C1 segment of cervical spinal cord (tissue), 14 donors: ENCODE measurements around the gene PLPP4.
A peak's percentile ranks its signal among the peaks of the same experiment; 100 is the strongest.

ENCODE experiments used
- DNase-seq, 14 donors: peaks; one replicate each; lab custom pipeline; 2025; lab: John Stamatoyannopoulos, UW

Gene PLPP4

DNA sequence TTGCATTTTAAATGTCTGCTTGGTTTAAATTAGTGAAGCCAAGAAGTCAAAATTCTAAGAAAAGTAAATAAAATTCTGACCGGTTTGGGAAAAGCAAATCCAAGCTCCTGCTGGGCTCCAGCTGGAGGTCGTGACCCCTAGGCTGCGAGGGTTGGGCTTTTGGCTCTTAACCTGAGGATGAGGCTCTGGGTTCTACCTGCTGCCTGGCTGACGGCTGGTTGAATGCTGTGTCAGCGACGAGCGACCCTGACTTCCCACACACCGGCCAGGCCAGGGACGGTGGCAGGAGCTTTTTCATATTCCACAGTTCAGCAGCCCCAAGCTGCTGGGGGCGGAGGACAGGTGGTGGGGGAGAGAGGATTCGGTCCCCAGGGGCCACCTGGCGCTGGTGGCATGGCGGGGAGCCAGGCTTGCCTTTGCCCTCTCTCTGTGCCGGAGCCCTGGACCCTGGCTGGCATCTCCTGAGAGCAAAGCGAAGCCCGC is 843 bp upstream of the PLPP4 start:
- no peak for DNase-seq

DNA sequence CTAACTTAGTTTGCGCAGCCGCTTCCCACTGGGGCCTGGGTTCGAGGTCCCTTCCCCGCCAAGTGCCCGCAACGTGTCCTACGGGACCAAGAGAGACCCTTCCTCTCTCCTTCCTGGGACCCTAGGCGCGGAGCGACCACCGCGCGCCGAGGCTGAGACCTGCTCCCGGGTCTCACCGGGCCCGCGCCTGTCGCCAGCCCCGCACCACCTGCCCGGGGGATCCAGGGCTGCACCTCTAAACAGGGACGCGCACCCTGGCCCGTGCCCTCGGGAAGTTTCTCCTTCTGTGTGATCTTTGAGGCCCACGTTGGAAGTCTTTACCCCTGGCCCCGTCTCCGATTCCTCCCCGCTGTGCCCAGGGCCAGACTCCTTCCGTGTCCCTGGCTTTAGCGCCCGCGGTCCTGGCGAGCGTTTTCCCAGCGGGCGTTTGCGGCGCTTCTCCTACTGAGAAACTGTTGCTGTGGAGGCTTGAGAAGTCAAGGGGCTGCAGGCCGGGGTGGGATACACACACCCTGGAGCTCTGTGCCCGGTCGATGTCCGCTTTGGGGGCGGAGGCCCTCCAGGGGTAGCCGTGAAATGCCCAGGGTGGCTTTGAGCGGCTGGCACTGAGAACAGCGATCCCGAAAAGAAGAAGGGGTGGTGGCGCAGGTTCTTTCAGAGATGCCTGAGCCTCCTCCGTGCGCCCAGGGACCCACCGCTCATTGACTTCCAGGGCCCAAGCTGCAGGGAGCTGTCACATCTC is 575 bp downstream of the PLPP4 start:
- DNase-seq, result peak in 1 of 14 donors; percentile 23

DNA sequence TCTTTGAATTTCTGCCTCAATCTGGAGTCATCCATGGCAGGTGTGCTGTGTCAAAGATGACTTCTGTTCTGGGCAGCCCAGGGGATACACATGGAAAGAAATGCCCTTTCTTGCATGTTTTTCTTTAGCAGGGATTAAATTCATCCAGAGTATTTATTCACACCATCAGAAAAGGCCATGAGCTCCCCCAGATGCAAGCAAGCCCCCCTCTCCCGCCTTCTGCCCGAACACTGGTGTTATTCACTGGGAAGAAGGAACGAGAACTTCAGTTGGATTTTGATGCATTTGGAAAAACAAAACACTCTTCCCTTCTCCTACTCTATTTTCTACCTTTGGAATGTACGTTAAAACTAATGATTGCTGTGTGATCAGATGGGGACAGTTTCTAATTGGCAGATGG is 1.4 kb downstream of the PLPP4 start:
- no peak for DNase-seq

DNA sequence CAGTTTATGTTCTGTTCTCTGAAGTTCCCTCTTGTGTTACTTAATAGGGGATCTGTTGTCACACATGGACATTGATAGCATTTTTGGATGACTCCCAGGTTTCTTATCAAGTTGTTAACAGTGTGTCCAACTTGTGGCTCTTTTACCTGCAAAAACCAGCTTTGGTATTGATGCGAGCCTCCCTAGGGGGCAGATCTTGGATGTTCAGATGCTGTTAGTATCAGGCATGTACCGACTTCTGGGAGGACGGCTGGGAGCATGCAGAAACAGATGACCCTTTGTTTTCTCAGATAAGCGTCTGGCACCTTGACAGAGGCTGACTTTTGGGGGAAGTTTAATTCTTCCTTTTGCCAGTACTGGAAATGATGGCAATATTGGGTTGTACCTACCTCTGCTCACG is 2.2 kb downstream of the PLPP4 start:
- peak in 5 of 14 donors; percentile 24 to 41 (median 33) for DNase-seq

DNA sequence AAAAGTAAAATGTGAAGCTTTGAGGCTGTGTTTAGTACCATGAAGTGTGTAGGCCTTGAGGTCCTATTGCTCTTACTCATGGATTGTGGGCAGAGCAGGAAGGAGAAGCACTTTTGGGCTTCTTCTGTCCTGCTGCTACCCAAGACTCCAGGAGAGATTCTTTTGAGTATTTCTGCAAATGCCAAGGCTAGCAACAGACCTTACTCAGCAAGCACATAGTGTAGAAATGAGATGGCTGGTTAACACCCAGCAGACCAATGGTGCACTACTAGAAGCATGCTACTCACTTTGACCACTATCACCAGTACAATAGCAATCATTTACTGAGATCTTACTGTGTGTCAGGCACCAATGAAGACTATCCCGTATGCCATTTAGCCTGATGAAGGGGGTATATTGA is 3.2 kb downstream of the PLPP4 start:
- no peak for DNase-seq

DNA sequence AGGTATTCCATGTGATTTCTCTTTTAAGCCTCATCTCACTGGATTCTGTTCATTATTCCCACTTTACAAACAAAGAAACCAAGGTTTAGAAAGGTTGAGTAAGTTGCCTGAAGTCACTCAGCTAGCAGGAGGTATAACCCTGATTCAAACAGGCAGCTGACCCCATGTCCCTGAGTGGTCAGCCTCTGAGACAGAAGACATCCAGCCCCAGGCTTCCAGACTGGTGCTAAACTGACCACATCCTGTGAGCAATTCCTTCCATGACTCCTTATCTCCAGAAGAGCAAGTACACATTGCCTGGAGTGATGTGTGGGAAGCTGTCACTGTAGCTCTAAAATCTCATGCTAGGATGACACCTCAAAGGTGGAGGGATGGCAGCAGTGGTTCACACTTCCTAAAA is 3.7 kb downstream of the PLPP4 start:
- DNase-seq, result no peak

DNA sequence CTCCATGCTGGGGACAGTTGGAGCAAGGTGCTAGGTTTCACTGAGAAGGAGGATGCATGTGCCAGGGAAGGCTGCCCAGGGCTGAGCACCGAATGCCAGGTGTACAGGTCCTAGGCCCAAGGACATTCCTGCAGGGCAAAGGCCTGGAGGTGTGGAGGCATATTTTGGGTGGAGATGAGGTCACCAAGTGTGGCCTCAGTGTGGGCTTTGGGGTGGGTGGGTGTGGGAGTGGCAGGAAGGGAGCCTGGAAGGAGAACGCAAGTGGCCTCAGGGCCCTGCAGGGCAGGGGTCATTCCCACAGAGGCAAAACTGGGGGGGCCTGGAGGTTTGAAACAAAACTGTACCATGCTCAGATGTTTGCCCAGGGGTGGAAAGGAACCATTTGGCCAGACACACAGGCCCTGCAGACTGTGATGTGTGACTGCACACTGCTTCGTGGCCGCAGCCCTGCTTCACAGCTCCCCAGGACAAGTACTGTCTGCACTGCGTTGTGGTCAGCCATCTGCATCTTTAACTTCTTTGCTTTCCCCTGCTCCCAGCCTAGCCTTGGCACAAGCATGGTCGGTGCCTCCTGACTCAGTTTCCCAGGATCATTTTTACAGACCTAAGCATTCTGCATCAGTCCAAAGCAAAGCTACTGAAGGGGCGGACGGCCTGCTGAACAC is 5.1 kb downstream of the PLPP4 start:
- DNase-seq, result no peak

DNA sequence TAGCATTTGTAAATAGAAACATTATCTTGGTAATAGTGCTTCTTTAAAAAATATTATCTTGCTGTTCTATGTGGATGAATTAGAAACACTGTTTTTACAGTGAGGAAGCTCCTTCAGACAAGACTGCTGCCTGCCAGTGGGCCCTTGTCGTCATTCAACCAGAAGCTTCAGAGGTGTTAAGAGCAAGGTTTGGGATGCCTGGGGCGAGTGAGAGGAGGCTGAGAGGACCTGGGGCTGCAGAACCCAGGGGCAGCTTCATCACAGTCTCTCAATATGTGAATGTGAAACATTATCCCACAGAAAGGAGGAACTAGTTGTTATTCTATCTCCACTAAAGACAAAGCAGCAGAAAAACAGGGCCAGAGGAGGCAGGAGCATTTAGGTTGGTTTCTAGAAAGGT is 8.1 kb downstream of the PLPP4 start:
- no peak for DNase-seq

DNA sequence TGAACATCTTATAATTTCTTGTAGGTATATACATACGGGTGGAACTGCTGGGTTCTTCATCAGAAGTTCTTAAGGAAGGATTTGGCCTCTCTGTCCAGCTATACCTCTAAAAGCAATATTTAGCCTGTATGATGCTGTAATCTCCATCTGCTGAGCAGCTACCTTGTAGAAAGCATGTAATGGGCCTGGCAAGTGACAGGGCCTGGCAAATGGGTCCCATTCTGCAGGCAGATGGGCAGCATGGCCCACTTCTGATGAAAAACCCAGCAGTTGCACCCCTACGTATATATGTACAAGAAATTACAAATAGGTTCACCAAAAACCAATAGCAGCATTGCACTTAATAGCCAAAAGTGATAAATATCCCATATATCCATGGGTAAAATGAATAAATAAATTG is 9.0 kb downstream of the PLPP4 start:
- no peak for DNase-seq

DNA sequence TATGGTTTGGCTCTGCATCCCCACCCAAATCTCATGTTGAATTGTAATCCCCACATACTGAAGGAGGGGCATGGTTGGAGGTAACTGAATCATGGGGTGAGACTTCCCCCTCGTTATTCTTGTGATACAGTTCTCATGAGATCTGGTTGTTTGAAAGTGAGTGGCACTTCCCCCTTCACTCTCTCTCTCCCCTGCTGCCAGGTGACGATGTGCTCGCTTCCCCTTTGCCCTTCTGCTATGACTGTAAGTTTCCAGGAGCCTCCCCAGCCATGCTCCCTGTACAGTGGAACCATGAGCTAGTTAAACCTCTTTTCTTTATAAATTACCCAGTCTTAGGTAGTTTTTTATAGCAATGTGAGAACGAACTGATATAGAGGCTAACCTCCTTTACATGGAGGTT is 16.6 kb downstream of the PLPP4 start:
- DNase-seq, result no peak

DNA sequence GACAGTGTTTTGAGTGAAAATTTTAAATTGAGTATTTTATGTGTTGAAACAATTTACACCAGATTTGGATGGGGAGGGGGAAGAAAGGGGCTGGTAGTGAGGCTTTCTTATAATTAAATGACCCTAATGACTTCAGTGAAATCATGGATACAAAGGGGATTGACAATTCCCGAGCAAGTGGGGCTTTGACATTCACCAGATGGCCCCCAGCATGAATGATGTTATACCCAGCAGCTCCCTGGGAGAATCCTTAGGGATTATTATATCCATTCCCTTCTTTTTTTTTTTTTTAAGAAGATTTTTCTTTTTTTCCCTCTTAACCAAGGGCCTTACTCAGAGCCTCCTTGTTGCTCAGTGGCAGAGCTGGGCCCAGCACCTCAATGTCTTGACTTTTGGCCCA is 17.9 kb downstream of the PLPP4 start:
- DNase-seq, result no peak

DNA sequence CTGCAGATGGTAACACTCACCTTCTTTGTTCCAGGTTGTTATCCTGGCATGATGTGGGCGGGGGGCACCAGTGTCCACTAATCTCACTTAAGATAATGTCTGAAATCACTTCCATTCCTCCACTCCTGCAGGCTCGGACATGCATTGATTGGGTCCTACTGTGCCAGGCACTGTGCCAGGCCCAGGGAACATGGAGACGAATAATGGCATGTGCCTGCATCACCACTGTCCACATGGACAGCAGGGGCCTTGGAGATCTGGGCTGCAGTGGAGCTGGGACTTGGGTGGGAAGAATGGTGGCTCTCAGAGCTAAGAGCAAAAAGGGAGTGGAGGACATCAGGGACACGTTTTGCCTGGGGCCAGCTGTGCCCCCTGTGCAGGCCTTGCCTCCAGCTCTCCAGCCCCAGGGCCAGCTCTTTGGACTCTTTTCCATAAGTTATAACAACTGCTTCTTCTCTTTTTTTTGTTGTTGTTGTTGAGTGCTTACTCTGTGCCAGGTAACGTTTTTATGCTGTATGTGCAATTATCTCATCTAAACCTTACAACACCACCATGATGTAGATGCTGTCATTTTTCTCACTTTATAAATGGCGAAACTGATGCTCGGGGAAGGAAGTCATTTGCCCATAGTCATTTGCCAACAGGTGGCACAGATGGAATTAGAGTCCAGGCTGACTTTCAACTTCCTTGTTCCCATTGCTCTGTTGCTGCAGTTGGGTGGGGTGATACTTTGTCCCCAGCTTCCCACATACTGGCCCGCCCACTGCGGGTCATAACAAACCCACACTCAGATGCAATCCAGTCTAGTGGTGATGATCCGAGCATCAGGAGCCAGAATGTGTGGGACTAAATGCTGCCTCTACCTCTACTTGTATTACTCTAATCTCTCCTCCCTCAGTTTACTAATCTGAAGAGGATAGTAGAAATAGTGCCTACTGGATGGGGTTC is 19.1 kb downstream of the PLPP4 start:
- no peak for DNase-seq

DNA sequence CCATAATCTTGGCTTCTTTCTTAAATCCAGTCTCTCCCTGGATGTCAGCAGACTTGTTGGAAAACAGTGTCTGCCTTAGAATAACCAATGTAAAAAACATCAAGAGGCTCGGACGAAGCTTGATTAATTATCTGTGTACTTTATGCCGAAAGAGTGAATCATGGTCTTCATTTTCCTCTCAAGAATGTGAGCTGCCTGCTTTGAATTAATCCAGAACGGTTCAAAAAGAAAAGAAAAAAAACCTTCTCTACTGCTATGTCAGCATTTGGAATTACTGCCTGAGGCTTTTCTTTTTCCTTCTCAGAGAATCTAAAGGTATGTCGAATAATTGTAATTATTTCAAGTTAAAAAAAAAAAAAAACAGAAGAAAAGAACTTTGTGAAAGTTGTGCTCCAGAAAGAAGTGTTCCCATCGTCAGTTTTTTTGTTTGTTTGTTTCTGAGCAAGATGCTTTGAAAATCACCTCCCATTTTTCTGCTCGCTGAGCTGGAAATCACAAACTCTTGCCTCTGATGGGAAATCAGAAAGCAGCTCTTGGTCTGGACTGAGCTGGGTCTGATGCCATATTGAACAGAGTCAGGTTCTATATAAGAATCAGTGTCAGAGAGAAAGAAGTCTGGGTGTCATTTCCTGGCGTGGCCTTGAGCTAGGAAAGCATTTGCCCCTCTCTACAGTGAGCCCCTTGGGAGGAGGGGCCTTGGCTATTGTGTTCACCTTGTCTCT is 20.2 kb downstream of the PLPP4 start:
- no peak for DNase-seq

DNA sequence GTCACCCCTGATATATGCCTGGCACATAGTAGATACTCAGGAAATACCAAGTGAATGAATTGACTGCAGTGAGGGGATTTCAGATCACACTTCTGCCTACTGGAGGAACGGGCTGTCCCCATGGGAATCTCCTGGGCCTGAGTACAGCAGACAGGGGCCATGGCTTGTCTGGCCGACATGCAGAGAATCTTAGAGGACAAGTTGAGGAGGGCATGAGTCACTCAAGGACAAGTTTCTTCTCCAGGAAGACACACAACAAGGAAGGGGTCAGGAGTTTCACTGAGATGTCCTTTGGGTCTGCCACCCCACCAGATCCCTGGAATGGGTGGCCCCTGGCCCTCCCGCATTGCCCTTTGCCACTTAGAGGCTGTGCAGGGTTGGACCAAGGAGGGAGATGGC is 20.7 kb downstream of the PLPP4 start:
- DNase-seq, result peak in 1 of 14 donors; percentile 23

DNA sequence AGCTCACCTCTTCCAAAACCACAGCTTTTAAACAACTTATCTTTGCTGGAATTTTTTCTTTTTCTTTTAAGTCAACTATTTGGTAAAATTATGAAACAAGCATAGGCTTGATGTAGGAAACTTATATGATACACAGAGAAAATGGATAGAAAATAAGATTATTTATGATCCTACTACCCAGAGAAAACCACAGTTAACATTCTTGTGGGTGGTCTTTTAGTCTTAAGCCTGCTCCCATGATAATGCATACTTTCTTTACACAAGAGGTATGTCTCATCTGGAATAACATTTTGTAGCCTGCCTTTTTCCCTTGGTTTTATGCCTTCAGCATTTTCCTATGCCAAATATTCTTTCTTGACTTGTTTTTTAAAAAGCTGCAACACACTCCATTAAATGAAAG is 21.4 kb downstream of the PLPP4 start:
- no peak for DNase-seq

DNA sequence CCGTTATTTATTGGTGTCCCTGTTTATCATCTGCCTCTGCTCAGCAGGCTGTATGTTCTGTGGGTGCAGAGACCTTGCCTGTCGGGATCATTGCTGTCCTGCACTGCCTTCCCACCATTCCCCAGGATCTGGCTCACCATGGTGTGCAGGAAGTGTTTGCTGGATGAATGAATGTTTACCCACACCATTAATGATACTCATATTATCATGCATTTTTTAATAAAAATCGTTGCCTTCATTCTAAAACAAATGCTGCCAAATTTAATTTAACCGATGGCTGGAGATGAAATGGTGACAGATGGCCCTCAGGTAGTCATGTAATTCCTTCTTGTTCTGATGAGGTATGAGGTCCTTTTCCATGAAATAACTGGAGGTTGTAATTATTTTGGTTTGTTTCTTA is 22.5 kb downstream of the PLPP4 start:
- DNase-seq, result peak in 1 of 14 donors; percentile 34

DNA sequence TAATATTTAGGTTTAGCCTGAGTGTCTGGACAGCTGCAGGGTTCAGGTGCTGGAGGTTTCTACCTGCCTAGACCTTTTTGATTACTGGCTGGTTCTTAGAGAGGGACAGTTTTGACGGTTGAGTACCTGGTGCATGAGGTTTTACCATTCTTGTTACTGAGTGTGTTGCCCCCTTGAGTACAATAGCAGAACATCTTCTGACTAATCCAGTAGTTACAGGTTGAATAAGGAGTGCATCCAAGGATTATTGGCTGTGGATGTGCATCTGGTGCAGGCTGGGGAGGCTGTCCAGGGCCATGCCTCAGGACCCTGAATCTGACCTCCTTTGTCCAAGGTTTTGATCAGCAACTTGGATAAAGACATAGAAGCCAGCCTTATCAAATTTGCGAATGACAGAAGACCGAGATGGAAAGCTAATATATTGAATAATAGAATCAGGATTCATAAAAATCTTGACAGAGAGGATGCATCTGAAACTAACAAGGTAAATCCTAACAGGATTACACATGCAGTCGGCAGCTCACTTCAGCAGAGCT is 23.1 kb downstream of the PLPP4 start:
- DNase-seq, result no peak

DNA sequence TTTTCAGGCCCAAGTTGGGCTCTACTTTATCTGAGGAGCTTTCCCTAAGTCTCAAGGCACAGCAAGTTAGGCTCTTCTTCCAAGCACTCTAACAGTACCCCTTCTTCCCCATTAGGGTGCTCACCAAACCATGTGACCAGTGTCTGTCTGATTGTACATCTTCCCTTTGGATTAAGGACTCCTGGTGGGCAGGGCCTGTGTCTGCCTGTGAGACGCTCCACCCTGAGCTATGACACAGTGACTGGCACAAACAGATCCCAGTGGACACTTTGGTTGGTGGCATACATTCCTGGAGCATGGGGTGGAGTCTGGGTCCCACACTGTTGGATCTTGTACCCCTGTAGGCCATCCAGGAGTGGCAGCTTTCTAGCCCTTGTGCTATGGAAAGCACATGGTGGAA is 23.8 kb downstream of the PLPP4 start:
- no peak for DNase-seq

DNA sequence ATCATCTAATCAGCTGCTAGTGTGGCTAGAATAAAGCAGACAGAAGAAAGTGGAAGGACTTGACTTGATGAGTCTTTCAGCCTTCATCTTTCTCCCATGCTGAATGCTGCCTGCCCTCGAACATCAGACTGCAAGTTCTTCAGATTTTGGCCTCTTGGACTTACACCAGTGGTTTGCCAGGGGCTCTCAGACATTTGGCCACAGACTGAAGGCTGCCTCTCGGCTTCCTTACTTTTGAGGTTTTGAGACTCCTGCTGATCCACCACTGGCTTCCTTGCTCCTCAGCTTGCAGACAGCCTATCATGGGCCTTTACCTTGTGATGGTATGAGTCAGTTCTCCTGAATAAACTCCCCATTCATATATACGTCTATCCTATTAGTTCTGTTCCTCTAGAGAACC is 26.0 kb downstream of the PLPP4 start:
- DNase-seq, result no peak

DNA sequence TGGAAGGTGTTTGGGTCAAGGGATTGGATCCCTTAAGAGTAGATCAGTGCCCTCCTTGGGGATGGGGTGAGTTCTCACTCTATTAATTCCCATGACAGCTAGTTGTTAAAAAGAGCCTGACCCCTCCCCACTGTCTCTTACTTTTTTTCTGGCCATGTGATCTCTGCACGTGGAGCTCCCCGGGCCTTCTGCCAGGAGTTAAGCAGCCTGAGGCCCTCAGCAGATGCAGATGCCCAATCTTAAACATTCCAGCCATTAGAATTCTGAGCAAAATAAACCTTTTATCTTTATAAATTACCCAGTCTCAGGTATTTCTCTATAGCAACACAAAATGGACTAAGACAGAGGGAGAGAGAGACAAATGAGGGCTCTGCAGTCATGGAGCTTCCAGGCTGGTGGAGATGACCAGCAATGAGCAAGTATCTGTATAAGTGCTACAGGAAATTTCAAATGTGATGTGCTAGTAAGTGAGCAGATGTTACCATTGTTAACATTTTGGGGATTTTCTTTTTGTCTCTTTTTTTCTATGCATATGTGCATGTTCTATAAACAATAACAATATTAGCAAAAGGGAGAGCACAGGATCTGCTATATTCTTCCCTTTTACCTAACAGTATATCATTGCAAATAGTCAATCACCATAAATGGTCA is 26.7 kb downstream of the PLPP4 start:
- no peak for DNase-seq

DNA sequence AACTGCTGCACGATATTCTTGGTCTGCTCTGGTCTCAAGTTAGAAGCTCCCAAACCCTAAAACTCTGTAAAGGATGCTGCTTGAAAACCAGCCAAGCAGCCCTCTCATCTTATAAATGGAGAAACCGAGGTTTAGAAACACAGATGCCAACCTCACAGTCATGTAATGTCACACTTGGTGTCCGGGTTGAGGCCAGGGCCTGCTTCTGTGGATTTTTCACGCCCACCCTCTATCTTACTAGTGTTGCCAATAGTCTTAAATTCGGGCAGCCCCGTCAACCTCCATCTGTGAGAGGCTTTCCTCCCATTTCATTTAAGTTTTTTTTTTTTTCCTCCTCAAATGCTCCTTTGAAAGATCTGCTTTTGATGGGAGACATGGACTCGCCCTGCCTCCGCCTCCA is 28.9 kb downstream of the PLPP4 start:
- no peak for DNase-seq
